HG02973 (cell line): ENCODE data around the gene KBTBD12.

ENCODE experiments used
- ATAC-seq: cut with Tn5 transposase; IDR thresholded peaks from one replicate; pipeline ENCODE4 v1.9.1; 2021; ENCODE audit warnings: moderate library complexity; ENCODE audit not compliant: unreplicated experiment

The KBTBD12 gene

DNA sequence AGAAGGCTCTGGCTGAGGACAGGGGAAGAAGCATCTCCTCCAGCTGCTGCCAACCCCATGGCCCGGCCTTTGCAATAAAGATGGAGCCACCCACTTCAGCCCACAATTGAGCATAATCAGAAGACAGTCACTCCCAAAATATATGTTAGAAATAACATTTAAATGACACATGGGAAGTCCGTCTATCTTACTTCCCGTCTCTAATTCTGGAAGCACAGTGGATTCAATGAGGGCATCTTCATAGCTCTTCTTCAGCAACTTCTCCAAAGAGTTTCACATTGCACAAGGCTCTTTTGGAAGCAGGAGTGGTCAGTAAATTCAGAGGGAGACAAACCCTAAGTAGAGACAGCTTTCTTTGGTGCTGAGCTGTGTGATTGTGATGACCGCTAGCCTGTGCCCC, 70.2 kb downstream of the KBTBD12 start:
- no peak for ATAC-seq

GRCh38 chr3:127985655-127986225, 70.7 kb downstream of the KBTBD12 start:
- no peak for ATAC-seq

GRCh38 chr3:127986803-127987202, 71.8 kb downstream of the KBTBD12 start:
- ATAC-seq, result no peak

- ATAC-seq, result no peak
These were observed 72.4 kb downstream of the KBTBD12 start for GRCh38 chr3:127987309-127987995.

DNA sequence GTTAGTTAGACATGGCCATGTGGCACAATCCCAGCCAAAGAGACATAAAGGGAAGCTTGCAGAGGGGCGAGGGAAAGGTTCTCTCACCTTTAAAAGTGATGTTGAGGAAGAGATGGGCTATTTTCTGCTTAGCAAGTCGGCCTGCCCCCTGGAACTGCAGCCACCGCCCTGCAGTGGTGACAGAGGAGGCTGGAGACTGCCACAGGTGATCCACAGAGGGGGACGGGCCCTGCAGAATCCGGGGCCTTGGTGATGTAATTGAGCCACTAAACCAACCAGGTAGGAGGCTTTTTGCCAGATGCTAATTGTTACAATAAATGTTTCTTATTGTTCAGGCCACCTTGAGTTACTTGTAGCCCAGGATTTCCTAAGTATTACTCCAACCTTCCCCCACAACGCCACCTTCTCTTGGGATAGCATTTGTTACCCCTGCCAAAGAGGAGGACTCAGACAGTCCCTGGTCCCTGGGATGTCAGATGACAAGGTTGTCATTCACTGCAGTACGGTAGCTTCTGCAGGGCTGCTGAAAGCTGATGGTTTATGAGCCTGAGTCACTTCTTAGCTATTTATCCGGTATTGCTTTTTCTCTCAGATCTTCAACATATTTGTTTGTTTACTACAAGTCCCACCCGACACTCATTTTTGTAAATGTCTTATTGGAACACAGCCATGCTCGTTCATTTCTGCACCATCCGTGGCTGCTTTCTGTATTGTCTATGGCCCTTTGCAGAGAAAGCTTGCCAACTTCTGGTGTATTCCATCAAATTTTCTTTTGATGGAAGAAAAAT, 73.9 kb downstream of the KBTBD12 start:
- no peak for ATAC-seq

GRCh38 chr3:127990051-127990450, 75.0 kb downstream of the KBTBD12 start:
- no peak for ATAC-seq

DNA sequence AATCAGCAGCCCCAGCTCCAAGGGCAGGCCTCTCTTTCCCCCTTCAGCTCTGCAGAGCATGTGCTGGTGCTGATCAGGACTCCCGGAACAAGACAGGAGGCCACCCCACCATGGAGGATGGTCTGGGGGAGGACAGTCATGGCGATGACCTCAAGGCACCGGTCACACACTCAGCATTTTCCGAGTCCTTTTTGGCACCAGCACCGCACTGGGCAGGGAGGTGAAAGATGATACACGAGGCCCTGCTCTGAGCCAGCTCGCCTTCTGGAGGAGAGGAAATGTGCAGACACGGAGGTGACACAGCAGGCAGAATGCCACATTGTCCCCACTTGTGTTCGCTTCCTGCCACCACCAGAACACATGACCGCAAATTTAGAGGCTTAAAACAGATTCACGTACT, 75.4 kb downstream of the KBTBD12 start:
- no peak for ATAC-seq

GRCh38 chr3:127991251-127991650, 76.2 kb downstream of the KBTBD12 start:
- ATAC-seq, result no peak

DNA sequence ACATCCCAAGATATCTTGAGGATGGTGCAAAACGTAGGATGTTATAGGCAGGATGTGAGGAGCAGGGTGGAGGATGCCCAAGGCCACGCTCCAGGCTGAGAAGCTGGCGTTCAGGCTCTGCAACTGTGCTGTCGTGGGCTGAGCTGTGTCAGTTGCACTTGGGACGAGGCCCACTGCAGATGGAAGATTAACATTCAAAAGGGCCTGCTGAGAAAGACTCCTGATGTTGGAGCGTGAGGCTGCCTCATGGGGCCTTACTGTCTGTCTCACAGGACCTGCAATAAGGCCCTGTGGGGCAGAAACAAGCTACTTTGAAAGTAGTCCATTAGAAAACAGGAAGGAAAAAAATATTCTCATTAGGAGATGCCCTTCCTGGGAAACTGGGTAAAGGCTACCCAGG, 76.6 kb downstream of the KBTBD12 start:
- no peak for ATAC-seq

DNA sequence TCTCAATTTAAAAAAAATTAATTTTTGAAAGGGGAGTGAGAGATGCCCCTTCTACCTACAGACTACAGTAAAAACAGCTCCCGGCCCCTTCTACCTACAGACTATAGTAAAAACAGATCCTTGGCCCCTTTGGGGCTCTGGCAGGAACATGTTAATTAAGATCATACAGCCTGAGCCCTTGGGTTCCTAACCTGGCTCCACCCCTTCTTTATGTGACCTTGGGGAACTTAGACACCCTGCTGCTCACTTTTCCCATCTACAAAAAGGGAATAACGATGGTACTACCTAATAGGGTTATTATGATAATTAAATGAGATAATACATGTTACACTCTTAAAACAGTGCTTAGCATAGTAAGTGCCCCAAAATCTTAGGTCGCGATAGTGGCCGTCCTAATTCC, 77.1 kb downstream of the KBTBD12 start:
- ATAC-seq, result no peak

DNA sequence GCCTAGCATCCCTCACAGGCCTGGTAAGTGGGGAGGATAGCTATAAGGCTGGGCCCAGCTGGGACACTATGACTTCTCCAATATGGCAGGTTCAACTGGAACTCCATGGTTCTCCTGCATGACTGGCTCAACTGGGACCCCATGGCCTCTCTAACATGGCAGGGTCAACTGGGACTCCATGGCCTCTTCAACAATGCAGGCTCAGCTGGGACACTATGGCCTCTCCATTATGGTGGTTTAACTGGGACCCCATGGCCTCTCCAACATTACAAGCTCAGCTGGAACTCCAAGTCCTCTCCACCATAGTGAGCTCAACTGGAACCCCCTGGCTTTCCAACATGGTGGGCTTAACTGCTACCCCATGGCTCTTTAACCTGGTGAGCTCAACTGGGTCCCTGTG, 79.0 kb downstream of the KBTBD12 start:
- ATAC-seq, result no peak

GRCh38 chr3:127997016-127997415, 82.0 kb downstream of the KBTBD12 start:
- no peak for ATAC-seq

DNA sequence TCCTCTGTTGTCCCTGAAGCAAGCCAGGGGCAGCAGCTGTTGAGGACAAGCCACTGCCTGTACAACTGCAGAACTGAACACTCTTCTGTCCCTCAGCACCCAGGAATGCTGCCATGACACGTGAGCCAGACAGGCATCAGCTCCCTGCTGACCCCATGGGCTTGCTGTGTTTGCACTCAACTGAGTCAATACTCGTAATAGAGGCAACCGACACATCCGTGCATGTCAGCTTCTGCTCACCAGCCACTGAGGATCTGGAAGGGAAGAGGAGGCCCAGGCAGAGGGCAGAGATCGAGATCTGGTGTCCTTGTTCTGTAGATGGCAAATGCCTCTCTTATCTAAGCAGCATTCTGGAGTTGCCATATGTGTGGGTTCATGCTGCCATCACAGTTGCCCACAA, 82.9 kb downstream of the KBTBD12 start:
- ATAC-seq, result no peak

DNA sequence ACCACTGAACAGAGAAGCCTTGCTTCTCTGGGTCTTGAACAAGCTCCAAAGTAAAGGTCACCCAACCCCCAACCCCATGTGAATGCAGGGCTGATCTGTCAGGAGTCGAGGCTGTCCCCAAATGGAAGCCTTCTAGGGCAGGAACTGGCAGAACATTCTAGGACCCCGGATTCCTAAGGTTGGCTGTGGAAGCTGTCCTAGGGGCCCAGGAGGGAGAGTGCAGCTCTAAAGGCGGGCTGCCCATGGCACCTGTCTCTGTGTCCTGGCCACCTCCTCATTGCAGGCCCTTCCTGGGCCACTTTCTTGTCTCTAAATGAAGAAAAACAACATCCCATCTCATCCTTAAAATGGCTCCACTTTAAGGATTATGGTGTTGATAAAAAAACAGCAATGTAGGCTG, 83.6 kb downstream of the KBTBD12 start:
- ATAC-seq, result no peak

GRCh38 chr3:127999509-128000106, 84.6 kb downstream of the KBTBD12 start:
- ATAC-seq, result no peak

GRCh38 chr3:128001576-128001975, 86.5 kb downstream of the KBTBD12 start:
- ATAC-seq, result no peak

GRCh38 chr3:128004661-128005060, 89.6 kb downstream of the KBTBD12 start:
- no peak for ATAC-seq

- no peak for ATAC-seq
These were observed 91.3 kb downstream of the KBTBD12 start for GRCh38 chr3:128006061-128007032.

DNA sequence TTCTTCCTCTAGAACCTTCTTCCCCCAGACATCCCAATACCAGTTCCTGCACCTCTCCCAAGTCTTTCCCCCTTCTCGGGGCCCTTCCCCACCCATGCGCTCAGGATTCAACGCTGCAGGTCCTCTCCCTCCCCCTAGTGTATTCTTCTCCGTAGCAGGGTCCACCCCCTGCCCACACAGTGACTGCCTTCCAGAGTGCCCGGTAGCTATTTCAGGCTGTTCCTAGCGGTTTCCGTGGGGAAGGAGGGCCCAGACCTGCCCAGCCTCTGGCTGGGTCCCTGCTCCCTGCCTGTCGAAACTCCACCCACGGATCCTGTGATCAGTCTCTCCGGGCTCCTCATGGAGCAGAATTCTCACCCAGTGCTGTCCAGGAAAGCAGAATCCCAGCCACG, 92.0 kb downstream of the KBTBD12 start:
- ATAC-seq, result no peak

- ATAC-seq, result no peak
These were observed 95.2 kb downstream of the KBTBD12 start for GRCh38 chr3:128009952-128010846.
